K562 (cell line): ENCODE measurements around the gene FOXP4. TPM values are rescaled to one million over a fixed set of nuclear protein-coding genes. Genes with fewer than 3 reads are reported as not detected.

Source experiments
- ATAC-seq: fragments of 200-7000 bp; cut with Tn5 transposase; 3 replicates; pipeline ENCODE4 v1.9.1; 2020; ENCODE audit warnings: moderate library complexity
- BruUV-seq: library from RNA; stranded (reverse); fragments of 400-500 nt; replicated peaks from 2 replicates; lab custom pipeline; 2021; lab: Mats Ljungman, UMichigan
- CTCF ChIA-PET: fragments of 300-600 bp; formaldehyde crosslinking; extraction: SDS; loops from one replicate; lab custom pipeline; 2021; ENCODE audit warnings: low intra/inter-chr PET ratio; lab: Yijun Ruan, JAX
- POLR2A ChIA-PET: fragments of 300-600, 350-650 bp; sonication (Branson Sonifier 250); formaldehyde crosslinking; extraction: SDS; loops from one replicate; lab custom pipeline; 2021; ENCODE audit warnings: antibody characterized with exemption, inconsistent platforms; lab: Yijun Ruan, JAX
- DNase-seq, 4 experiments: peaks; one replicate each; pipeline versions ENCODE4 v3.0.0 to v3.0.0-alpha.2; 2011 to 2018; ENCODE audit warnings: low spot score in 3 of 4, mixed read lengths in 3 of 4; ENCODE audit errors: extremely low read depth in 1 of 4
- FAIRE-seq: peaks from 2 replicates; lab custom pipeline; 2011; peaks lifted over from hg19 to GRCh38; lab: Jason Lieb, UNC
- H2AFZ ChIP-seq: 2 replicates; pipeline ENCODE4 v1.6.0; 2011; ENCODE audit warnings: low read depth, low read length, control low read depth, inconsistent platforms
- H3K27ac ChIP-seq: fragments of 200-600 bp; 3 replicates; pipeline ENCODE4 v1.8.0; 2011; ENCODE audit warnings: low read depth, mild to moderate bottlenecking, control low read depth, inconsistent platforms, low read length, moderate library complexity, mixed read lengths; ENCODE audit errors: extremely low read depth
- H3K27me3 ChIP-seq, 2 experiments: fragments of 300-600 bp in 1 of 2; 2 replicates in 1 of 2; 3 replicates in 1 of 2; pipeline versions ENCODE4 v1.6.0 to v1.8.0; 2011; ENCODE audit warnings: inconsistent platforms in 2 of 2, low read length in 2 of 2, mild to moderate bottlenecking in 1 of 2, mixed read lengths in 1 of 2, moderate library complexity in 1 of 2; ENCODE audit not compliant: control insufficient read depth in 2 of 2, insufficient read depth in 2 of 2
- H3K36me3 ChIP-seq: fragments of 300-600 bp; 3 replicates; pipeline ENCODE4 v1.8.0; 2011; ENCODE audit warnings: mild to moderate bottlenecking, low read length, inconsistent platforms; ENCODE audit not compliant: control insufficient read depth, insufficient read depth
- H3K4me1 ChIP-seq, 2 experiments: fragments of 200-600 bp in 1 of 2; replicated peaks in 1 of 2; 2 replicates in 1 of 2; 3 replicates in 1 of 2; pipeline versions ENCODE4 v1.5.1 to v1.8.0; 2011; ENCODE audit warnings: inconsistent platforms in 2 of 2, low read length in 2 of 2, mild to moderate bottlenecking in 1 of 2, mixed read lengths in 1 of 2, moderate library complexity in 1 of 2; ENCODE audit not compliant: control insufficient read depth in 2 of 2, insufficient read depth in 2 of 2
- H3K4me2 ChIP-seq: 2 replicates; pipeline ENCODE4 v1.6.1; 2011; ENCODE audit warnings: low read length, control low read depth, inconsistent platforms, mixed read lengths; ENCODE audit not compliant: insufficient read depth
- H3K4me3 ChIP-seq: fragments of 200-600 bp; sonication (generic), shearing (Covaris generic); 2 replicates; pipeline ENCODE4 v1.5.1; 2016; ENCODE audit warnings: control low read depth, inconsistent platforms
- H3K79me2 ChIP-seq: fragments of 200-600 bp; 3 replicates; pipeline ENCODE4 v1.8.0; 2011; ENCODE audit warnings: low read length, inconsistent platforms; ENCODE audit not compliant: control insufficient read depth, insufficient read depth
- H3K9ac ChIP-seq, 2 experiments: 2 replicates each; pipeline versions ENCODE4 v1.6.0 to v1.6.1; 2011; ENCODE audit warnings: low read depth in 2 of 2, low read length in 2 of 2, control low read depth in 1 of 2, inconsistent platforms in 1 of 2, mild to moderate bottlenecking in 1 of 2, mixed read lengths in 1 of 2; ENCODE audit not compliant: insufficient read depth in 1 of 2
- H3K9me1 ChIP-seq: one replicate; pipeline ENCODE4 v1.6.0; 2011; ENCODE audit warnings: inconsistent platforms, mild to moderate bottlenecking, low read length, moderate library complexity; ENCODE audit not compliant: control insufficient read depth, insufficient read depth
- H3K9me3 ChIP-seq: replicated peaks from 2 replicates; pipeline ENCODE4 v1.5.1; 2011; ENCODE audit warnings: low read depth, low read length, inconsistent platforms; ENCODE audit not compliant: control insufficient read depth, insufficient read depth
- H4K20me1 ChIP-seq: replicated peaks from 2 replicates; pipeline ENCODE4 v1.6.1; 2011; ENCODE audit warnings: low read length, inconsistent platforms, mixed read lengths; ENCODE audit not compliant: control insufficient read depth, insufficient read depth
- CCAR2 ChIP-seq: fragments of 200-400 bp; formaldehyde crosslinking; IDR thresholded peaks from 2 replicates; pipeline ENCODE4 v1.6.1; 2017; ENCODE audit warnings: mild to moderate bottlenecking, low read depth, low read length
- CHCHD3 ChIP-seq: fragments of 250-450 bp; sonication (Bioruptor Pico); IDR thresholded peaks from 2 replicates; pipeline ENCODE4 v2.1.2; 2022; ENCODE audit warnings: mild to moderate bottlenecking
- DDX20 ChIP-seq: fragments of 450-650 bp; IDR thresholded peaks from 2 replicates; pipeline ENCODE4 v1.6.1; 2016; ENCODE audit warnings: missing genetic modification characterization, low read depth, mild to moderate bottlenecking, missing compliant biosample characterization, moderate library complexity
- LARP7 ChIP-seq: fragments of 450-650 bp; IDR thresholded peaks from 2 replicates; pipeline ENCODE4 v1.6.1; 2016
- TEAD4 ChIP-seq, 2 experiments: sonication (generic) in 1 of 2; formaldehyde crosslinking in 1 of 2; IDR thresholded peaks; 2 replicates each; pipeline versions ENCODE4 v1.6.1 to v1.8.0; 2012 to 2022; ENCODE audit warnings: borderline replicate concordance in 1 of 2, inconsistent platforms in 1 of 2, low read length in 1 of 2, mild to moderate bottlenecking in 1 of 2, missing genetic modification reagents in 1 of 2
- ZNF384 ChIP-seq: IDR thresholded peaks from 2 replicates; pipeline ENCODE4 v1.6.1; 2012; ENCODE audit warnings: low read depth, low read length, improper control_type of control experiment
- WGBS: fragments of 100-300 bp; shearing (Covaris generic); methylation state at CpG from one replicate; pipeline ENCODE4 v1.1.6; 2016; ENCODE audit warnings: low coverage, mixed read lengths; ENCODE audit not compliant: insufficient coverage; ENCODE audit errors: missing lambda C conversion rate; 5-methylcytosine and 5-hydroxymethylcytosine counted together
- in situ Hi-C: fragments of 300-500 bp; cut with MboI; formaldehyde crosslinking; loops from 4 replicates; pipeline ENCODE4 v1.15.0; 2018; ENCODE audit warnings: inconsistent platforms, mixed read lengths
- intact Hi-C: fragments of 100-400 bp; cut with micrococcal nuclease; formaldehyde crosslinking; loops from 2 replicates; pipeline ENCODE4 v1.14.2; 2022
- polyA plus RNA-seq, 8 experiments: library from polyadenylated mRNA; depleted of rRNA in 4 of 8; stranded (reverse) in 5 of 8; unstranded in 3 of 8; fragments of >200 nt; fragmentation: Nextera tagmentation in 2 of 8; fragmentation: Illumina TruSeq in 1 of 8; extraction: Ambion mirVana in 2 of 8; extraction: Trizol in 1 of 8; gene quantifications; 2 replicates each; pipeline versions ENCODE4 v1.2.1 to v1.2.3, GENCODE V29; 2011 to 2014; ENCODE audit warnings: inconsistent platforms in 1 of 8, missing spikeins in 1 of 8
- total RNA-seq, 7 experiments: library from RNA; depleted of rRNA in 6 of 7; stranded (reverse); fragments of >200 nt in 6 of 7; fragmentation: Illumina TruSeq in 2 of 7; extraction: Trizol in 2 of 7; gene quantifications; 2 replicates each; pipeline versions ENCODE4 v1.2.1 to v1.2.3, GENCODE V29; 2011 to 2021; ENCODE audit warnings: low replicate concordance in 1 of 7
- TF ChIP-seq, protein P1 (sequence below): sonication (generic); formaldehyde crosslinking; IDR thresholded peaks from 2 replicates; pipeline ENCODE4 v1.8.0; 2022; ENCODE audit warnings: mild to moderate bottlenecking, low read depth, missing genetic modification reagents
- TF ChIP-seq, protein P2 (sequence below): fragments of 250-450 bp; sonication (Bioruptor Pico); IDR thresholded peaks from 2 replicates; pipeline ENCODE4 v1.4.0; 2020; ENCODE audit warnings: mild to moderate bottlenecking
- TF ChIP-seq, protein P3 (sequence below), 2 experiments: fragments of 200-800 bp in 1 of 2; sonication (Bioruptor generic) in 1 of 2; sonication (generic) in 1 of 2; formaldehyde crosslinking in 1 of 2; IDR thresholded peaks in 1 of 2; conservative IDR thresholded peaks in 1 of 2; 2 replicates each; pipeline versions ENCODE4 v1.5.0 to v1.6.1; 2016 to 2020; ENCODE audit warnings: missing compliant biosample characterization in 1 of 2, missing genetic modification characterization in 1 of 2, missing genetic modification reagents in 1 of 2
- TF ChIP-seq, protein P4 (sequence below): fragments of 450-650 bp; IDR thresholded peaks from 2 replicates; pipeline ENCODE4 v1.6.1; 2018; ENCODE audit not compliant: partially characterized antibody

Gene FOXP4
- total and polyA plus RNA-seq, 9 of the 15 experiments (the other 6 are each of a cell fraction or from before 2014, with no cell fraction given), result 0.11 to 29.4 (median 2.3) TPM

DNA sequence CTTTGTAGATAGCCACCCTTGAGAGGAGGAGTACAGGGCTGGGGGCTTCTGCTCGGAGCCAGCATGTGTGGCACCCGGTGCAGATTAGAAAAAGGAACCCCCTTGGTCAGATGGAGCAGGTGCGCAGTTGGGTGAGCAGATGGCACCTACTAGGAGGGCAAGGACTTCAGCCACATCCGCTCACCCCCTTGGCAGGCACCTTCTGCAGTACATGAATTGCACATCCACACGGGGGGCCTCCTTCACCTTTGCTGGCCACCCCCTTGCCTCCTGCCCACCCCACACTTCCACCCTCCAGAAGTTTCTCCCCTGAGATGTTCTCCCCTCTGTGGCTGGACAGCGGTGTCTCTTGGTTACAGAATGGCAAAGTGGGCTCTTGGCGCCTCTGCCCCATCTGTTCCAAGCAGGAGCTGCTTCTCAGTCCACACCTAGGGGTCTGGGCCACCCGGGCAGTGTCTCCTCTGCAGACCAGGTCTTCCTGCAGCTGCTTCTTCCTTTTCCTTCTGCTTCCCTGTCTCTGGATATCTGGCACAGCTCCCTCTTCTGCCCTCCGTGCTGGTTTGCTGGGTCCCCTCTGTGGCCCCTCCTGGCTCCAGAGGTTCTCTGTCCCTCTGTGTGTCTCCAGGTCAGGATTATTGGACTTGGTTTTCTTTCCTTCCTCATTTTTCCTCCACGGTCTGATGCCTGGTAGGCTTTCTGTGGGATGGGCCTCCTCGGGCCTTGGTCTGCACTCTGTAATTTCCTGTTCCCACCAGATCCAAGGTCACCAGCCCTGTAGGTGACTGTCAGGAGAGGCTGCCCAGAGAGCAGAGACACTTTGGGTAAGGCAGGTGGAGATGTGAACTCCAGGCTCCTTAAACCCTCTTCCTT is 96.1 kb downstream of the FOXP4 start:
- POLR2A ChIA-PET, result interaction anchor here (1.4 kb wide), 1 partner anchor 17 kb away, joined by 4 read pairs; no protein-coding TSS in a partner anchor
- no peak overlapping the region for H3K9ac ChIP-seq

More for the DNA sequence above, 96.1 kb downstream of the FOXP4 start:
- 2% methylated on average over 10 of the region's 11 CpGs for WGBS
- DNase-seq (no peak), ATAC-seq (no peak), FAIRE-seq (no peak)
- Histone ChIP-seq H3K9me1 (no peaks in the 10 kb centered on the region), H3K4me3 (no peak overlapping the region), H3K79me2 (no peaks in the 10 kb centered on the region), H4K20me1 (peaks cover 15% of the 10 kb centered on the region), H3K36me3 (no peaks in the 10 kb centered on the region), H3K4me2 (no peak overlapping the region), H3K9me3 (no peaks in the 10 kb centered on the region), H3K4me1 (peaks cover 0 to 14% of the 10 kb centered on the region in 2 experiments; a peak in 1 of 5 replicates), H2AFZ (no peak overlapping the region), H3K27ac (no peak overlapping the region), H3K27me3 (peaks cover 63 to 97% of the 10 kb centered on the region in 2 experiments)
- CTCF ChIA-PET, result no interaction called here
- in situ Hi-C loops (no loop called here), intact Hi-C loops (no loop called here)
- no TSS peak for BruUV-seq
- TF ChIP-seq ZNF384, result no peak
- no peak for TF ChIP-seq TEAD4 (IDR thresholded peaks at IDR 0.05; ENCODE audit: low read length)
- TF ChIP-seq TEAD4 (CRISPR knock-in tag; IDR thresholded peaks at IDR 0.05; ENCODE audit: borderline replicate concordance), result no peak
- TF ChIP-seq DDX20, result no peak
- no peak for TF ChIP-seq CHCHD3 (CRISPR knock-in tag)
- TF ChIP-seq, protein P1, sequence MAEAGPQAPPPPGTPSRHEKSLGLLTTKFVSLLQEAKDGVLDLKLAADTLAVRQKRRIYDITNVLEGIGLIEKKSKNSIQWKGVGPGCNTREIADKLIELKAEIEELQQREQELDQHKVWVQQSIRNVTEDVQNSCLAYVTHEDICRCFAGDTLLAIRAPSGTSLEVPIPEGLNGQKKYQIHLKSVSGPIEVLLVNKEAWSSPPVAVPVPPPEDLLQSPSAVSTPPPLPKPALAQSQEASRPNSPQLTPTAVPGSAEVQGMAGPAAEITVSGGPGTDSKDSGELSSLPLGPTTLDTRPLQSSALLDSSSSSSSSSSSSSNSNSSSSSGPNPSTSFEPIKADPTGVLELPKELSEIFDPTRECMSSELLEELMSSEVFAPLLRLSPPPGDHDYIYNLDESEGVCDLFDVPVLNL (CRISPR knock-in tag), result no peak
- no peak for TF ChIP-seq LARP7
- TF ChIP-seq, protein P2, sequence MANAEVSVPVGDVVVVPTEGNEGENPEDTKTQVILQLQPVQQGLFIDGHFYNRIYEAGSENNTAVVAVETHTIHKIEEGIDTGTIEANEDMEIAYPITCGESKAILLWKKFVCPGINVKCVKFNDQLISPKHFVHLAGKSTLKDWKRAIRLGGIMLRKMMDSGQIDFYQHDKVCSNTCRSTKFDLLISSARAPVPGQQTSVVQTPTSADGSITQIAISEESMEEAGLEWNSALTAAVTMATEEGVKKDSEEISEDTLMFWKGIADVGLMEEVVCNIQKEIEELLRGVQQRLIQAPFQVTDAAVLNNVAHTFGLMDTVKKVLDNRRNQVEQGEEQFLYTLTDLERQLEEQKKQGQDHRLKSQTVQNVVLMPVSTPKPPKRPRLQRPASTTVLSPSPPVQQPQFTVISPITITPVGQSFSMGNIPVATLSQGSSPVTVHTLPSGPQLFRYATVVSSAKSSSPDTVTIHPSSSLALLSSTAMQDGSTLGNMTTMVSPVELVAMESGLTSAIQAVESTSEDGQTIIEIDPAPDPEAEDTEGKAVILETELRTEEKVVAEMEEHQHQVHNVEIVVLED (CRISPR knock-in tag), result no peak
- TF ChIP-seq, protein P3, sequence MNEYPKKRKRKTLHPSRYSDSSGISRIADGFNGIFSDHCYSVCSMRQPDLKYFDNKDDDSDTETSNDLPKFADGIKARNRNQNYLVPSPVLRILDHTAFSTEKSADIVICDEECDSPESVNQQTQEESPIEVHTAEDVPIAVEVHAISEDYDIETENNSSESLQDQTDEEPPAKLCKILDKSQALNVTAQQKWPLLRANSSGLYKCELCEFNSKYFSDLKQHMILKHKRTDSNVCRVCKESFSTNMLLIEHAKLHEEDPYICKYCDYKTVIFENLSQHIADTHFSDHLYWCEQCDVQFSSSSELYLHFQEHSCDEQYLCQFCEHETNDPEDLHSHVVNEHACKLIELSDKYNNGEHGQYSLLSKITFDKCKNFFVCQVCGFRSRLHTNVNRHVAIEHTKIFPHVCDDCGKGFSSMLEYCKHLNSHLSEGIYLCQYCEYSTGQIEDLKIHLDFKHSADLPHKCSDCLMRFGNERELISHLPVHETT (CRISPR knock-in tag; conservative IDR thresholded peaks at IDR 0.05 in 1 of 2, IDR thresholded peaks at IDR 0.05 in 1 of 2), result no peak
- TF ChIP-seq, protein P4, sequence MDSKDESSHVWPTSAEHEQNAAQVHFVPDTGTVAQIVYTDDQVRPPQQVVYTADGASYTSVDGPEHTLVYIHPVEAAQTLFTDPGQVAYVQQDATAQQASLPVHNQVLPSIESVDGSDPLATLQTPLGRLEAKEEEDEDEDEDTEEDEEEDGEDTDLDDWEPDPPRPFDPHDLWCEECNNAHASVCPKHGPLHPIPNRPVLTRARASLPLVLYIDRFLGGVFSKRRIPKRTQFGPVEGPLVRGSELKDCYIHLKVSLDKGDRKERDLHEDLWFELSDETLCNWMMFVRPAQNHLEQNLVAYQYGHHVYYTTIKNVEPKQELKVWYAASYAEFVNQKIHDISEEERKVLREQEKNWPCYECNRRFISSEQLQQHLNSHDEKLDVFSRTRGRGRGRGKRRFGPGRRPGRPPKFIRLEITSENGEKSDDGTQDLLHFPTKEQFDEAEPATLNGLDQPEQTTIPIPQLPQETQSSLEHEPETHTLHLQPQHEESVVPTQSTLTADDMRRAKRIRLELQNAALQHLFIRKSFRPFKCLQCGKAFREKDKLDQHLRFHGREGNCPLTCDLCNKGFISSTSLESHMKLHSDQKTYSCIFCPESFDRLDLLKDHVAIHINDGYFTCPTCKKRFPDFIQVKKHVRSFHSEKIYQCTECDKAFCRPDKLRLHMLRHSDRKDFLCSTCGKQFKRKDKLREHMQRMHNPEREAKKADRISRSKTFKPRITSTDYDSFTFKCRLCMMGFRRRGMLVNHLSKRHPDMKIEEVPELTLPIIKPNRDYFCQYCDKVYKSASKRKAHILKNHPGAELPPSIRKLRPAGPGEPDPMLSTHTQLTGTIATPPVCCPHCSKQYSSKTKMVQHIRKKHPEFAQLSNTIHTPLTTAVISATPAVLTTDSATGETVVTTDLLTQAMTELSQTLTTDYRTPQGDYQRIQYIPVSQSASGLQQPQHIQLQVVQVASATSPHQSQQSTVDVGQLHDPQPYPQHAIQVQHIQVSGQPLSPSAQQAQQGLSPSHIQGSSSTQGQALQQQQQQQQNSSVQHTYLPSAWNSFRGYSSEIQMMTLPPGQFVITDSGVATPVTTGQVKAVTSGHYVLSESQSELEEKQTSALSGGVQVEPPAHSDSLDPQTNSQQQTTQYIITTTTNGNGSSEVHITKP, result no peak
- no peak for TF ChIP-seq CCAR2
